ENCODE results near the gene IDI2.
"Not testable (repeated sequence)": the region's sequence is repeated elsewhere in the genome, so short reads cannot be mapped to it uniquely, and the experiment has no call there.

The IDI2 gene

GRCh38 chr10:1010703-1011102 is 15.0 kb downstream of the IDI2 start:
- no peak overlapping the region for H3K4me3 ChIP-seq (ENCODE audit: control insufficient read depth, low read depth, low read length)
- no peak for DNase-seq (ENCODE audit: low read depth)
- TF ChIP-seq CTCF (conservative IDR thresholded peaks at IDR 0.05; ENCODE audit: control insufficient read depth, insufficient read depth, low read depth, low read length): no peak

- H3K4me3 ChIP-seq (ENCODE audit: control insufficient read depth, low read depth, low read length); DNase-seq (ENCODE audit: low read depth): not testable (repeated sequence)
Observed at GRCh38 chr10:1009947-1010346, 15.7 kb downstream of the IDI2 start.

GRCh38 chr10:1009071-1009494 is 16.6 kb downstream of the IDI2 start:
- H3K4me3 ChIP-seq (ENCODE audit: control insufficient read depth, low read depth, low read length): no peak overlapping the region
- no peak for DNase-seq (ENCODE audit: low read depth)
- TF ChIP-seq CTCF (conservative IDR thresholded peaks at IDR 0.05; ENCODE audit: control insufficient read depth, insufficient read depth, low read depth, low read length): no peak

- DNase-seq (ENCODE audit: low read depth): no peak
- no peak for TF ChIP-seq CTCF (conservative IDR thresholded peaks at IDR 0.05; ENCODE audit: control insufficient read depth, insufficient read depth, low read depth, low read length)
- no peak overlapping the region for H3K4me3 ChIP-seq (ENCODE audit: control insufficient read depth, low read depth, low read length)
Observed at GRCh38 chr10:1007583-1007982, 18.1 kb downstream of the IDI2 start.

GRCh38 chr10:1006573-1006972 is 19.1 kb downstream of the IDI2 start:
- H3K4me3 ChIP-seq (ENCODE audit: control insufficient read depth, low read depth, low read length): no peak overlapping the region
- TF ChIP-seq CTCF (conservative IDR thresholded peaks at IDR 0.05; ENCODE audit: control insufficient read depth, insufficient read depth, low read depth, low read length): no peak
- no peak for DNase-seq (ENCODE audit: low read depth)

GRCh38 chr10:1003884-1004670 is 21.6 kb downstream of the IDI2 start:
- H3K4me3 ChIP-seq (ENCODE audit: control insufficient read depth, low read depth, low read length): no peak overlapping the region
- TF ChIP-seq CTCF (conservative IDR thresholded peaks at IDR 0.05; ENCODE audit: control insufficient read depth, insufficient read depth, low read depth, low read length): no peak
- no peak for DNase-seq (ENCODE audit: low read depth)

GRCh38 chr10:1002425-1003006 is 23.1 kb downstream of the IDI2 start:
- no peak for DNase-seq (ENCODE audit: low read depth)
- no peak for TF ChIP-seq CTCF (conservative IDR thresholded peaks at IDR 0.05; ENCODE audit: control insufficient read depth, insufficient read depth, low read depth, low read length)
- H3K4me3 ChIP-seq (ENCODE audit: control insufficient read depth, low read depth, low read length): no peak overlapping the region
